Head of caudate nucleus (tissue), 42 donors: ENCODE measurements around the gene CAPS2.
"Not testable (repeated sequence)": the region's sequence is repeated elsewhere in the genome, so short reads cannot be mapped to it uniquely, and the experiment has no call there.

Experiments used
- DNase-seq, 42 donors: peaks; one replicate each; pipeline versions ENCODE4 v3.0.0 to v3.0.0-alpha.2; 2020 to 2021; ENCODE audit warnings: mixed read lengths in 7 of 42
- intact Hi-C: fragments of 100-400 bp; cut with DNase I; formaldehyde crosslinking; loops from one replicate; pipeline ENCODE4 v1.15.0; 2022

Gene CAPS2

DNA sequence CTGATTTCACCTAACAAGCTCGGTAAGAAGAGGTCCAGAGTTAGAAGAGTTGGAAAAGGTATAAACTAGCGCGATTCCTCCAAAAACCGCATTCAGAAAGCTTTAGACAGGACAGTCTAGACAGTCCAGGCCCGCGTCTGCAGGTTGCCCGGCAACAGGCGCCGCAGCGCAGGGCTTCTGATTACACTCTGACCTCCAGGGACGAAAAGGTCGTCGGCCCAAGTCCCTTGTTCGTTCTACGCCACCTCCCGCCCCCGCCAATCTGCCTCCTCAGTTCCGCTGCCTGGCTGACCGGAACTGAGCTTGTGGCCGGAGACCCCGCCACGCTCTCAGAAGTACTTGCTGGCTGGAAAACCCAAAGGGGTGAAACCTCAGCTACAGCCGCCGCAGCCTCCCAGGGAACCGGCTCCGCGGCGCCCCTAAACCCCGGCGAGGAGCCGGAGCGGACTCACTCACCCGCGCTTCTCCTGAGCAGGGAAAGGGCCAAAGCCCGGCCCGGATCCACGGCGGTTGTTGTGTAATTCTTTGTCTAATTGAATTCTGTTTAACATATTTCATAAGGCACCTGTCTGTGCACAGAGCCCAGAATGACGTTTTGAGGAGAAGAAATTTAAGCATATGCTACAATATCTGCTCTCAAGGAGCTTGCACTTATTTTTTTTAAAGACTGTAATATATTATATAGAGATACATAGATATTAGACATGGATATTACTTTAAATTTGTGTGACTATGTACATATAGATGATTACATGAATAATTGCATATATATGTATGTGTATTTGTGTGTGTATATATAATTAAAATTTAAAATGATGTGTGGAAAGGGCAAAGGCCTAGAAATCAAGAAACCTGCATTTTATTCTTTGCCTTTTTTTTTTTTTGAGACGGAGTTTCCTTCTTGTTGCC is at the start of gene CAPS2:
Gene CAPS2, minus strand, starts transcription at position 407 of the 909 bp plus-strand sequence. CDS start 3,826 bp downstream, outside the sequence.
- intact Hi-C loops: loop anchor here (10.0 kb wide), 1 partner anchor 175 kb away; no protein-coding TSS in a partner anchor
- DNase-seq: peak; percentile 57 to 94 (median 84)

DNA sequence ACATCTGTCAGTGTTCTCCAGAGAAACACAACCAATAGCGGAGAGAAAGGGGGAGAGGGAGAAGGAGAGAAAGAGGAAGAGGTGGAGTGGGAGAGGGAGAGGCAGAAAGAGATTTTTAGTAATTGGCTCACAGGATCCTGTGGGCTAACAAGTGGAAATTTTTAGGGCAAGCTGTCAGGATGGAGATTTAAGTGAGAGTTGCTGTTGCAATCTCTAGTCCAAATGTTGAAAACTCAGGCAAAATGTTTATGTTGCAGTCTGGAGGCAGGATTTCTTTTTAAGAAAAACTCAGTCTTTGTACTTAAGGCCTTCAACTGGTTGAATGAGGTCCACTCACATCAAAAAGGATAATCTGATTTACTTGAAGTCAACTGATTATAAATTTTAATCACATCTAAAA is 48.2 kb upstream of the CAPS2 start:
- intact Hi-C loops: no loop called here

DNA sequence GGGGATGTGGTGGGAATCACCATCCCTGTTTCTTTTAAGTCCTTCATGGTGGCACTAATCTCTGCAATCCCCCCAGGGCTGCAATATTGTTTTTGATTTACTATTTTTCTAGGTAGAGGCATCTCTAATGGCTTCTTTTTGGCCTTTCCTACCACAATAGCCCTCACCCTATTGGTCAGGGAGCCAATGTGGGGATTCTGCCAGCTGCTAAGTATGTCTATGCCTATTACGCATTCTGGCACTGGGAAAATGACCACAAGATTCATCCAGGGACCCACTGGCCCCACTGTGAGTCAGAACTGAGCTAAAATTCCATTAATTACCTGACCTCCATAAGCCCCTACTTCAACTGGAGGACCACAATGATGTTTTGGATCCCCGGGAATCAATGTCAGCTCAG is 44.8 kb upstream of the CAPS2 start:
- intact Hi-C loops: no loop called here

More for the DNA sequence above, 48.2 kb upstream of the CAPS2 start:
- DNase-seq: no peak

GRCh38 chr12:75366629-75367028 is 36.5 kb upstream of the CAPS2 start:
- DNase-seq: no peak
- intact Hi-C loops: no loop called here

More for the DNA sequence above, 44.8 kb upstream of the CAPS2 start:
- no peak for DNase-seq

- intact Hi-C loops: no loop called here
Observed at GRCh38 chr12:75364919-75365318, 34.8 kb upstream of the CAPS2 start.

GRCh38 chr12:75361408-75361807 is 31.3 kb upstream of the CAPS2 start:
- intact Hi-C loops: no loop called here
- DNase-seq: no peak

More at GRCh38 chr12:75364919-75365318, 34.8 kb upstream of the CAPS2 start:
- no peak for DNase-seq

DNA sequence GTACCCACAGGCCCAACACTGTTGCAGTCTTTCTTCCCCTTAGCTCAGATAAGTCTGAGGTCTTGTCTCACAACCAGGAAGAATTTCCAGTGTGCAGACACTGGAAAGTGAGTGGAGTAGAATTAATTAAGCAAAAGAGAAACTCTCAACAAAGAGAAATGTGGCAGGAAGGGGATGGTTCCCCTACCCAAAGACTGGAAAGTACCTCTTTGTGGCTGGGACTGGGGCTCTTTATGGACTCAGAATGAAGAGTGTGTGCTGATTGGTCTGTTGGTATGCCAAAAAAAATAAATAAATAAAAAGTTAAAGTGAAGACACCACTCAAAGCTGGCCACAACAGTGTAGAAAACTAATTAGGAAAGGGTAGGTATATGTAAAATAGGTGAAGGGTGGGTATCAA is 30.8 kb upstream of the CAPS2 start:
- intact Hi-C loops: no loop called here
- DNase-seq: no peak

DNA sequence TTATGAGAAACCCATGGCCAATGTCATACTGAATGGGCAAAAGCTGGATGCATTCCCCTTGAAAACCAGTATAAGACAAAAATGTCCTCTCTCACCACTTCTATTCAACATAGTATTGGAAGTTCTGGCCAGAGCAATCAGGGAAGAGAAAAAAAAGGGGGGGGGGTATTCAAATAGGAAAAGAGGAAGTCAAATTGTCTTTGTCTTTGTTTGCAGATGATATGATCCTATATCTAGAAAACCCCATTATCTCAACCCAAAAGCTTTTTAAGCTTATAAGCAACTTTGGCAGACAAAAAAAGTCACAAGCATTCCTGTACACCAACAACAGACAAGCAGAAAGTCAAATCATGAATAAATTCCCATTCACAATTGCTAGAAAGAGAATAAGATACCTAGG is 23.9 kb upstream of the CAPS2 start:
- intact Hi-C loops: no loop called here
- DNase-seq: no peak

DNA sequence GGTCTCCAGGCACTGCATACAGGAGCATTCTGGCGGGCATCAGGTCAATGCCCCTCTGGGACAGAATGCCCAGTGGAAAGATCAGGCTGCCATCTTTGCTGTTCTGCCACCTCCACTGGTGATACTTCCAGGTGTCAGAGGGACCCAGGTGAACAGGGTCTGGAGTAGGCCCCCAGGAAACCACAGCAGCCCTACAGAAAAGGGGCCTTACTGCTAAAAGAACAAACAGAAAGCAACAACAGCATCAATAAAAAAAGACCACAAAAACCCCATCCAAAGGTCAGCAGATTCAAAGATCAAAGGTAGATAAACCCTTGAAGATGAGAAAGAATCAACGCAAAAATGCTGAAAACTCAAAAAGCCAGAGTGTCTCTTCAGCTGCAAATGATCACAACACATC is 20.3 kb upstream of the CAPS2 start:
- intact Hi-C loops: no loop called here
- DNase-seq: no peak

- intact Hi-C loops: no loop called here
Observed at GRCh38 chr12:75349946-75350345, 19.8 kb upstream of the CAPS2 start.

GRCh38 chr12:75346215-75346614 is 16.1 kb upstream of the CAPS2 start:
- DNase-seq, intact Hi-C loops: not testable (repeated sequence)

More at GRCh38 chr12:75349946-75350345, 19.8 kb upstream of the CAPS2 start:
- peak in 9 of 42 donors; percentile 3 to 40 (median 15) for DNase-seq

GRCh38 chr12:75345531-75345930 is 15.4 kb upstream of the CAPS2 start:
- no peak for DNase-seq
- intact Hi-C loops: no loop called here

- intact Hi-C loops: no loop called here
- DNase-seq: no peak
Observed at GRCh38 chr12:75341873-75342272, 11.7 kb upstream of the CAPS2 start.

- intact Hi-C loops: loop anchor here (10.0 kb wide), 1 partner anchor 167 kb away; no protein-coding TSS in a partner anchor
- no peak for DNase-seq
Observed at GRCh38 chr12:75337905-75338304, 7.8 kb upstream of the CAPS2 start.

DNA sequence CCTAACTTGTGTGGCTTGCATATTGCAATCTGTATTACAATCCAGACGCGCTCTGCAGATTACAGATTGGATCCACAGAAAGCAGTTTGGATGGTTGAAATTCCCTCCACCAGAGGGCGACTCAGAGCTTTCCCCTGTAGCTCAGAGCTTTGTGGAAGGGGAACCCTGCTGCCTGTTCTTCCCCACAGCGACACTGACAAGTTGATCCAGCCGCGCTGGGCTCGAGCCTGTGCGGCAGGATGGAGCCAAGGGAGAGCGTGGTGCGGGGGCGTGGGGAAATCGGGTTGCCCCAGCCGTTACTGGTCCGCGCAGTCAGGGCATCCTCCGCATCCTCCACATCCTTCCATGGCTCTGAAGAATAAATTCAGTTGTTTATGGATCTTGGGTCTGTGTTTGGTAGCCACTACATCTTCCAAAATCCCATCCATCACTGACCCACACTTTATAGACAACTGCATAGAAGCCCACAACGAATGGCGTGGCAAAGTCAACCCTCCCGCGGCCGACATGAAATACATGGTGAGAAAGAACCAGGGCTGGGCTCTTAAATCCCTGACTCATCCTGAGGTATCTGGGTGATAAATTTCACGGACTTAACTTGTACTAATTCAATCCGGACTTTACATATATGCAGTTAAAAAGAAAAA is 4.4 kb upstream of the CAPS2 start, which contains the start of gene GLIPR1L1:
Gene GLIPR1L1, plus strand, starts transcription at position 287 of the 647 bp plus-strand sequence. Its CDS starts 59 bp downstream, at position 346.
- peak; percentile 74 to 97 (median 91) for DNase-seq
- intact Hi-C loops: loop anchor here (1.0 to 10.0 kb wide), 2 partner anchors 56 to 170 kb away; no protein-coding TSS in a partner anchor

DNA sequence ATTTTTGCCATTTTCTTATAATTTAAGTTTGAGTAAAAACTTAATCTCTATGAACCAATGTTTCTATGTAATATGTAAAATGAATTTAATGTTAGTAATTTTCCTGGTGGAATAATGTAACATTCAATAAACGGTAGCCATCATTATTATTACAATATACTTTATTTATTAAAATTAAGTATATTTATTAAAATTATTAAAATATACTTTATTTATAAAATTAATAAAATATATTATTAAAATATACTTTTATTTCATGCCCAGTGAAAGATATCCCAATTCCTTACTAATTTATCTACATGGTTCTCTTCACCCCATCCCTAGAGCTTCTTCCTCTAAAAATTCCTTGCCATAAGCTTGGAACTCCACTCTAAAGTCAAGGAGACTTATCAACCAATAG is 2.5 kb downstream of the CAPS2 start:
- intact Hi-C loops: no loop called here

GRCh38 chr12:75323663-75324062 is 6.5 kb downstream of the CAPS2 start:
- no peak for DNase-seq
- intact Hi-C loops: no loop called here

More for the DNA sequence above, 2.5 kb downstream of the CAPS2 start:
- DNase-seq: no peak

- DNase-seq: no peak
- intact Hi-C loops: no loop called here
Observed at GRCh38 chr12:75322464-75322863, 7.7 kb downstream of the CAPS2 start.

DNA sequence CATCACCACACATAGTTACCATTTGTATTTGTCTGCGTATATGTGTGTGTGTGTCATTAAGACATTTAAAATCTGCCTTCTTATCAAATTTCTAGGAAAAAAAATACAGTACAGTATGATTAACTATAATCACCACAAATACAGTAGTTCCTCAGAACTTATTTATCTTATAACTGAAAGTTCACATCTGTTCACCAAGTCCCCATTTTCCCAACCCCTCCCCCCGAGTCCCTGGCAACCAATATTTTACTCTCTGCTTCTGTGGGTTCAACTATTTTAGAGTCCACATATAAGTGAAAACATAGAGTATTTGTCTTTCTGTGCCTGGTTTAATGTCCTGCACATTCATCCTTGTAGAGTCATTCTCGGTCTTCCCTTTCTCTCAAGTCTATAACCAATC is 12.3 kb downstream of the CAPS2 start:
- DNase-seq: no peak
- intact Hi-C loops: no loop called here

DNA sequence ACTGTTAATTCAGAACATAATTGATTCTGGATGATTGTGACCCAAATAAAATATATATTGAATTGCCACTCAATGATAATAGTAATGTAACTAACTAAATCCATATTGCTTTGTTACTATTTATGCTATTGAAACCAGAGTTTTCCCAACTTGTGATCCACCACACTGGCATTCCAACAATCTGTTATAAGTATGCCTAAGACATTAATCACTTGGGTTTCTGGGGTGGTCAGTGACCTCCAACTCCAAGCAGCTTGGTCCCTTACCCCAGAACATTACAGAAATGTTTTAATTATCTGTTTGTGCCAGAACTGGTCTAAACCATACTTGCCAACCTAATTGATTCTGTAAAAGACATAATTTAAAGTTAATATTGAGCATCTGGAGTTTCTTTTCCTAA is 14.6 kb downstream of the CAPS2 start:
- no peak for DNase-seq
- intact Hi-C loops: no loop called here
